Liver (tissue), 9 donors: ENCODE data around the gene CRYGB. TPM values are rescaled to one million over a fixed set of nuclear protein-coding genes. Genes with fewer than 3 reads are reported as not detected.

Experiments used
- DNase-seq: peaks from one replicate; pipeline ENCODE4 v3.0.0-alpha.2; 2017; ENCODE audit warnings: low spot score
- H3K27ac ChIP-seq, 2 donors: one replicate each; pipeline ENCODE4 v1.7.0; 2013; ENCODE audit warnings: inconsistent platforms in 2 of 2, low read length in 2 of 2, control low read depth in 1 of 2, low read depth in 1 of 2, mild to moderate bottlenecking in 1 of 2
- H3K27me3 ChIP-seq, 4 donors: one replicate each; pipeline versions ENCODE4 v1.6.1 to v1.7.0; 2013; ENCODE audit warnings: low read length in 3 of 4, inconsistent platforms in 1 of 4, mild to moderate bottlenecking in 1 of 4, moderate library complexity in 1 of 4; ENCODE audit not compliant: control insufficient read depth in 4 of 4, insufficient read depth in 4 of 4
- H3K36me3 ChIP-seq, 4 donors: one replicate each; pipeline versions ENCODE4 v1.6.1 to v1.7.0; 2013; ENCODE audit warnings: low read length in 3 of 4, mild to moderate bottlenecking in 3 of 4, low read depth in 1 of 4, moderate library complexity in 1 of 4; ENCODE audit not compliant: control insufficient read depth in 4 of 4, insufficient read depth in 3 of 4
- H3K4me1 ChIP-seq, 4 donors: one replicate each; pipeline versions ENCODE4 v1.6.1 to v1.7.0; 2013; ENCODE audit warnings: low read length in 3 of 4, mild to moderate bottlenecking in 3 of 4, moderate library complexity in 1 of 4; ENCODE audit not compliant: control insufficient read depth in 4 of 4, insufficient read depth in 4 of 4
- H3K4me3 ChIP-seq, 3 donors: one replicate each; pipeline versions ENCODE4 v1.6.1 to v1.7.0; 2013; ENCODE audit warnings: low read length in 3 of 3, control low read depth in 1 of 3, low read depth in 1 of 3, mild to moderate bottlenecking in 1 of 3
- H3K9ac ChIP-seq, 2 donors: one replicate each; pipeline ENCODE4 v1.7.0; 2013; ENCODE audit warnings: low read length in 2 of 2, mild to moderate bottlenecking in 2 of 2, moderate library complexity in 2 of 2, control low read depth in 1 of 2, low read depth in 1 of 2
- H3K9me3 ChIP-seq, 4 donors: one replicate each; pipeline versions ENCODE4 v1.6.1 to v1.7.0; 2013; ENCODE audit warnings: low read length in 3 of 4; ENCODE audit not compliant: control insufficient read depth in 4 of 4
- ATF3 ChIP-seq: IDR thresholded peaks from 2 replicates; pipeline ENCODE4 v1.6.1; 2016; ENCODE audit warnings: antibody characterized with exemption
- CTCF ChIP-seq: fragments of 150-350 bp; IDR thresholded peaks from 2 replicates; pipeline ENCODE4 v1.5.1; 2017; ENCODE audit warnings: improper control_type of control experiment, low read depth, low read length; ENCODE audit not compliant: missing input control
- EGR1 ChIP-seq, 2 donors: IDR thresholded peaks; 2 replicates each; pipeline ENCODE4 v1.6.1; 2016 to 2018; ENCODE audit warnings: antibody characterized with exemption in 2 of 2, low read depth in 2 of 2
- FOXA1 ChIP-seq: IDR thresholded peaks from 2 replicates; pipeline ENCODE4 v1.6.1; 2016; ENCODE audit warnings: antibody characterized with exemption
- FOXA2 ChIP-seq: IDR thresholded peaks from 2 replicates; pipeline ENCODE4 v1.6.1; 2016; ENCODE audit warnings: antibody characterized with exemption
- GABPA ChIP-seq, 2 donors: IDR thresholded peaks in 1 of 2; conservative IDR thresholded peaks in 1 of 2; 2 replicates each; pipeline ENCODE4 v1.6.1; 2016; ENCODE audit warnings: antibody characterized with exemption in 2 of 2, mild to moderate bottlenecking in 1 of 2, moderate library complexity in 1 of 2
- HNF4A ChIP-seq, 2 donors: conservative IDR thresholded peaks; 2 replicates each; pipeline ENCODE4 v1.6.1; 2016; ENCODE audit warnings: antibody characterized with exemption in 2 of 2, mild to moderate bottlenecking in 2 of 2
- HNF4G ChIP-seq: IDR thresholded peaks from 2 replicates; pipeline ENCODE4 v1.6.1; 2016; ENCODE audit warnings: antibody characterized with exemption
- JUND ChIP-seq, 2 donors: IDR thresholded peaks; 2 replicates each; pipeline ENCODE4 v1.6.1; 2016; ENCODE audit warnings: antibody characterized with exemption in 2 of 2
- MAX ChIP-seq: IDR thresholded peaks from 2 replicates; pipeline ENCODE4 v1.6.1; 2016; ENCODE audit warnings: antibody characterized with exemption
- NR2F2 ChIP-seq: IDR thresholded peaks from 2 replicates; pipeline ENCODE4 v1.6.1; 2016; ENCODE audit warnings: antibody characterized with exemption
- RAD21 ChIP-seq, 2 donors: IDR thresholded peaks; 2 replicates each; pipeline ENCODE4 v1.6.1; 2016; ENCODE audit warnings: antibody characterized with exemption in 2 of 2, mild to moderate bottlenecking in 2 of 2
- RXRA ChIP-seq, 2 donors: IDR thresholded peaks; 2 replicates each; pipeline ENCODE4 v1.6.1; 2017 to 2018; ENCODE audit warnings: antibody characterized with exemption in 2 of 2, mild to moderate bottlenecking in 1 of 2
- YY1 ChIP-seq: IDR thresholded peaks from 2 replicates; pipeline ENCODE4 v1.6.1; 2016; ENCODE audit warnings: antibody characterized with exemption, mild to moderate bottlenecking
- ZBTB33 ChIP-seq: IDR thresholded peaks from 2 replicates; pipeline ENCODE4 v1.6.1; 2016; ENCODE audit warnings: antibody characterized with exemption
- WGBS: extraction: QIAGEN DNeasy Blood & Tissue Kit; methylation state at CpG from one replicate; pipeline ENCODE4 v1.1.7; 2013; 5-methylcytosine and 5-hydroxymethylcytosine counted together
- polyA plus RNA-seq, 2 donors: library from polyadenylated mRNA; stranded (reverse) in 1 of 2; unstranded in 1 of 2; fragments of 200-250 nt in 1 of 2; fragments of >200 nt in 1 of 2; fragmentation: Nextera tagmentation in 1 of 2; extraction: Ambion mirVana in 1 of 2; gene quantifications; one replicate each; pipeline versions ENCODE4 v1.2.1 to v1.2.3, GENCODE V29; 2013 to 2015
- total RNA-seq, 2 donors: library from RNA; depleted of rRNA; stranded (reverse); fragments of >200 nt; gene quantifications; one replicate each; pipeline ENCODE4 v1.2.3, GENCODE V29; 2014
- donor health status: healthy.
- donor health status: healthy.
- donor health status: healthy.
- donor health status: healthy.
- donor health status: healthy.

CRYGB gene
- total and polyA plus RNA-seq, 4 donors: not detected

GRCh38 chr2:208164951-208165755 lies 19.2 kb upstream of the CRYGB start:
- no peak for TF ChIP-seq NR2F2
- TF ChIP-seq HNF4G: no peak
- no peak for TF ChIP-seq GABPA (IDR thresholded peaks at IDR 0.05 in 1 of 2, conservative IDR thresholded peaks at IDR 0.05 in 1 of 2)
- TF ChIP-seq ATF3: no peak
- no peak for TF ChIP-seq HNF4A (conservative IDR thresholded peaks at IDR 0.05)
- TF ChIP-seq MAX: no peak
- no peak for TF ChIP-seq CTCF
- no peak for TF ChIP-seq RAD21 (IDR thresholded peaks at IDR 0.05)
- no peak for TF ChIP-seq YY1
- no peak for TF ChIP-seq FOXA1
- TF ChIP-seq FOXA2: no peak
- no peak for TF ChIP-seq RXRA (IDR thresholded peaks at IDR 0.05)
- no peak for TF ChIP-seq ZBTB33
- no peak for TF ChIP-seq EGR1 (IDR thresholded peaks at IDR 0.05; ENCODE audit: low read depth in 2 of 2)
- TF ChIP-seq JUND (IDR thresholded peaks at IDR 0.05): no peak

GRCh38 chr2:208163489-208163888 lies 17.5 kb upstream of the CRYGB start, which contains the start of gene CRYGA:
TSS of gene CRYGA (minus strand) at chr2:208163589. CDS start at chr2:208163556, 33 bp downstream.
- Histone ChIP-seq H3K36me3 (no peaks in the 10 kb centered on the region), H3K4me1 (no peaks in the 10 kb centered on the region), H3K27ac (no peak within 1 kb of the TSS), H3K9me3 (no peaks in the 10 kb centered on the region), H3K27me3 (peaks cover 0 to 2% (median 0%) of the 10 kb centered on the region in 4 donors), H3K9ac (no peak within 1 kb of the TSS), H3K4me3 (no peak within 1 kb of the TSS)
- no peak for DNase-seq
- TF ChIP-seq EGR1 (IDR thresholded peaks at IDR 0.05; ENCODE audit: low read depth in 2 of 2) (no peak), NR2F2 (no peak), YY1 (no peak), FOXA2 (no peak), GABPA (IDR thresholded peaks at IDR 0.05 in 1 of 2, conservative IDR thresholded peaks at IDR 0.05 in 1 of 2) (no peak), JUND (IDR thresholded peaks at IDR 0.05) (no peak)
- WGBS: 76% methylated on average over 2 of the region's 2 CpGs

More at GRCh38 chr2:208164951-208165755, 19.2 kb upstream of the CRYGB start:
- Histone ChIP-seq H3K9me3 (no peaks in the 10 kb centered on the region), H3K4me1 (no peaks in the 10 kb centered on the region), H3K27me3 (peaks cover 0 to 2% (median 0%) of the 10 kb centered on the region in 4 donors), H3K27ac (no peak overlapping the region), H3K4me3 (no peak overlapping the region), H3K36me3 (no peaks in the 10 kb centered on the region), H3K9ac (no peak overlapping the region)
- no peak for DNase-seq
- 80% methylated on average over 2 of the region's 2 CpGs for WGBS
